ENCODE measurements around the gene TCF7. TPM values are rescaled to one million over a fixed set of nuclear protein-coding genes. Genes with fewer than 3 reads are reported as not detected.
A peak's percentile ranks its signal among the peaks of the same experiment; 100 is the strongest.

TCF7 gene
- 10 to 100 TPM; 19.2 to 21.9 TPM for total RNA-seq

DNA sequence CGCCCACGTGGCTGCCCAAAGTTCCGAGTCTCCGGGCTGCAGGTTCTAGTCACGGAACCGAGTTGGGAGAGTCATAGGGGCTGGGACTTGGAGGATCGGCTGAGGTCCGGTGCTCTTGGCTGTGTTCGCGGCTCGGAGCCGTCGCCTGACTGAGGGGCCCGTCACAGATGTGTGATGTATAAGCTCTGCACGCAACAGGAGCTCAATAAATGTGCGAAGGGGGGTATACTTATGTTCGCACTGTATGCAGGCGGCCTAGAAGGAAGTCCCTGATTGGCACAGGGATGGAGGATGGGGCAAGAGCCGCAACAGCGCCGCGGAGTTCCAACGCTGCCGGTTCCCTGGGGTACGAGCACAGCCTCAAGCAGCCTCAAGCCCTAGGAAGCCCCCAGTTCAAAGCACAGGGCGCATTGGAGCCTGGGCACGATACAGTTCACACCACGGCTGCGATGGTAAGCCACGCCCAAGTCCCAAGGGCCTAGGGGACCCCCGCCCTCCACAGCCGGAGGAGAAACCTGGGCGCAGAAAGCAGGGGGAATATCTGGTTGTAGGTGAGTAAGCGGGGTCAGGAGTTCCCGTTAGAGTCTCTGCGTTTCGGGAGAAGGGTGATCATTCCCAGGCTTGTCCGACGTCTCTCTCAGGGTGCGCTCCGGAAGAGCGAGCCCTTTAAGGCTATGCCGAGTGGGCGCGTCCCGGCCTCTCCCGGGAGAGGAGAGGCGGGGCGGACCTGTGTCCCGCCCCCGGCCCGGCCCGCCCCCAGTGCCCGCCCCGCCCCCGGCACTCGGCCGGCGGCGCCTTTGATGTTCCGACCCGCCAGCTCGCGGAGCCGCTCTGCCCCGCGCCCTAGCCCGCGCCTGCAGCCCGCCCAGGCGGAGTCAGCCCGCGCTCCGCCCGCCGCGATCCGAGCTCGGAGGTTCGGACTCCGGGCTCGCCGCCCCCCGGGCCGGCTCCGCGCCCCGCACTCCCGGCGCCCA, at the start of gene TCF7:
Gene TCF7, plus strand, starts transcription at position 780 of the 974 bp plus-strand sequence. CDS start 226 bp downstream, outside the sequence.
- no peaks in the 10 kb centered on the region for H3K9me3 Mint-ChIP-seq
- H3K4me3 Mint-ChIP-seq, result peak within 1 kb of the TSS; percentile 78
- CTCF ChIA-PET, result interaction anchor here (0.6 to 5.1 kb wide), 5 partner anchors 10 to 74 kb away, joined by 3 to 74 read pairs (median 4); no protein-coding TSS in a partner anchor
- DNase-seq, result peak; percentile 76
- H3K27ac Mint-ChIP-seq, result no peak within 1 kb of the TSS
- H3K4me1 Mint-ChIP-seq, result peaks cover 57% of the 10 kb centered on the region
- POLR2A ChIA-PET, result interaction anchor here (1.0 to 6.3 kb wide), 6 partner anchors 14 to 109 kb away, joined by 3 to 35 read pairs (median 6); partner anchors contain the start of genes SKP1 and VDAC1
- H3K27me3 Mint-ChIP-seq, result peaks cover 67% of the 10 kb centered on the region
- peaks cover 15% of the 10 kb centered on the region for H3K36me3 Mint-ChIP-seq (ENCODE audit: low read depth)

DNA sequence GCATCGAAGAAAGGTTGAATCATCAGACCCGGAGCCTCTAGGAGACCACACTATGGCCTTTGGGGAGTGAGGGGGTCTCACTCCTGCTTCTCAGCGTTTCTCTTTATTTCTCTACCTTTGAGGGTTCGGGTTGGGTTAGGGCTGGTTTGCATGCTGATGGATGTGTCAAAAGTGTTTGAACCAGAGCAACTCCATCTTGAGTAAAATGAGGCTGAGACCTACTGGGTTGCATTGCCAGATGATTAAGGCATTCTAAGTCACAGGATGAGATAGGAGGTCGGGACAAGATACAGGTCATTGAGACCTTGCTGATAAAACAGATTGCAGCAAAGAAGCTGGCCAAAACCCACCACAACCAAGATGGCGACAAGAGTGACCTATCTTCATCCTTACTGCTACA, 44.9 kb upstream of the TCF7 start:
- Mint-ChIP-seq H3K36me3 (ENCODE audit: low read depth) (no peaks in the 10 kb centered on the region), H3K4me1 (peaks cover 13% of the 10 kb centered on the region), H3K9me3 (no peaks in the 10 kb centered on the region), H3K4me3 (no peak overlapping the region), H3K27ac (no peak overlapping the region), H3K27me3 (peaks cover 55% of the 10 kb centered on the region)
- ChIA-PET POLR2A (no interaction called here), CTCF (interaction anchor here (1.4 to 2.3 kb wide), 2 partner anchors 30 to 31 kb away, joined by 3 to 7 read pairs; no protein-coding TSS in a partner anchor)
- no peak for DNase-seq

DNA sequence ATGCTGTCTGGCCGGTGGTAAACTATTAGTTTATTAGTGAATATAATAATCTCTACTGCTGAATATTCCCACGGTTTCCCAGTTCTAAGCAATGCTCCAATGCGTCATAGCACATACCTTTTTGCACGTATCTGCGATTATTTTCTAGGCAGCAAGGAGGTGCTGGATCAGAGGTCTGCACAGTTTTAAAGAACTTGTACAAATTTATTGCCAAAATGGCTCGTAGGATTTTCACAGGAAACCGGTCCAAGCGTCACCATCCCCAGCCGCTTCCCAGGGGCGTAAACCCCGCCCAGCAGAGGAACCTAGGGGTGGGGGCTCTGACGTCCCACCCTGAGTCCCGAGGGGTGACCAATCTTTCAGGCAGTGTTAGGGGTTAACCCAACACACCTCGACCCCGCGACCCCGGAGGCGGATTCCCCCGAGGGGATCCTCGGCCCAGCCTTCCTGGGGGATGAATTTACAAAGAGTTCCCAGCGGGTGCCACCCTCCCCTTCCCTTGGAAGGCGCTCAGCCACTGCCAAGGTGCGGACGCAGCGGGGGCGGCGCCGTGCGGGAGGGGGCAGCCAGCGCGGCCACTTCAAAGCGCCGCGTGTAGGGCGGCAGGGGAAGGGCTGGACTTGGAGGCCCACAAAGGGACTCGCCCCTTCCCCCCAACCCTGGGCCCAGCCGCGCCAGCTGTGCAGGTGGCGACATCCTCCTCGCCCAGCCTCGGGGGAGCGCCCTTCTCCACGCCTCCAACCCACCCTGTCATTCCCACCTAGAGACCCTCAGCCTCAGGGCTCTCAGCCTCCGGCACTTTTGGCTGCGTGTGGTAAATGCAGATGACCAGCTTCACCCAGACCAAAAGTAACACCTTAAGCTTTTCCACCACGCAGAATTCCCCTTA, 43.5 kb upstream of the TCF7 start:
- Mint-ChIP-seq H3K27me3 (peaks cover 55% of the 10 kb centered on the region), H3K9me3 (no peaks in the 10 kb centered on the region), H3K4me3 (peak overlapping the region; percentile 34), H3K36me3 (ENCODE audit: low read depth) (no peaks in the 10 kb centered on the region), H3K4me1 (peaks cover 13% of the 10 kb centered on the region), H3K27ac (no peak overlapping the region)
- DNase-seq, result no peak
- CTCF ChIA-PET, result interaction anchor here (1.2 to 1.5 kb wide), 3 partner anchors 29 to 68 kb away, joined by 3 read pairs; no protein-coding TSS in a partner anchor
- POLR2A ChIA-PET, result no interaction called here

DNA sequence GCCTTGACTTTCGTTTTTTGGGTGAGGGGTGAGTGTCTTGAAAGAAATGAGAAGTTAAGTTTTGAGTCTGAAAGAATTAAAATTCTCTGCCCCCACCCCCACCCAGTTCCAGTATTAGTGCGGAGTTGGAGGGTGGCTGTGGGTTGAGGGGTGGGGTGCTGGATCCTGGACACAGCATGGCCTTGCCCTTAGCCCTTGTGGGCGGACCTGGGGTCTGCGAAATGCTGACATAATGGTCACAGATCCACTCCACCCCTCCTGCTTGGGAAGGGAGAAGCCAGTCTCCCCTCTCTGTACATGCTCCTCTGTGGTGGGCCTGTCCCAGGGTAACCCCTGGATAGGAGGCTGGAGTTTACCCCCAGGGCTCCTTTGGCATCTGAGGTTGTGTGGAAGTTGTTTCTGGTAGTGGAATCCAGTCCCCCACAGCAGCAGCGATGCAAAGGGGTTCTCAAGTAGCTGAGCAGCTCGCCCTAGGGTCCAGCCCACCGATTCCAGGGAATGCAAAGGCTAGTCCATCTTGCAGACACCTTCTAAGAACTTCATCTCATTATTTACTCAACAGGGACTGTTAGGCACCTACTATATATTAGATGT, 42.8 kb upstream of the TCF7 start:
- Mint-ChIP-seq H3K36me3 (ENCODE audit: low read depth) (no peaks in the 10 kb centered on the region), H3K27ac (no peak overlapping the region), H3K4me1 (peaks cover 13% of the 10 kb centered on the region), H3K27me3 (peaks cover 55% of the 10 kb centered on the region), H3K9me3 (no peaks in the 10 kb centered on the region), H3K4me3 (no peak overlapping the region)
- CTCF ChIA-PET, result interaction anchor here (1.1 to 1.5 kb wide), 3 partner anchors 32 to 68 kb away, joined by 3 to 4 read pairs (median 3); no protein-coding TSS in a partner anchor
- DNase-seq, result no peak
- POLR2A ChIA-PET, result no interaction called here

DNA sequence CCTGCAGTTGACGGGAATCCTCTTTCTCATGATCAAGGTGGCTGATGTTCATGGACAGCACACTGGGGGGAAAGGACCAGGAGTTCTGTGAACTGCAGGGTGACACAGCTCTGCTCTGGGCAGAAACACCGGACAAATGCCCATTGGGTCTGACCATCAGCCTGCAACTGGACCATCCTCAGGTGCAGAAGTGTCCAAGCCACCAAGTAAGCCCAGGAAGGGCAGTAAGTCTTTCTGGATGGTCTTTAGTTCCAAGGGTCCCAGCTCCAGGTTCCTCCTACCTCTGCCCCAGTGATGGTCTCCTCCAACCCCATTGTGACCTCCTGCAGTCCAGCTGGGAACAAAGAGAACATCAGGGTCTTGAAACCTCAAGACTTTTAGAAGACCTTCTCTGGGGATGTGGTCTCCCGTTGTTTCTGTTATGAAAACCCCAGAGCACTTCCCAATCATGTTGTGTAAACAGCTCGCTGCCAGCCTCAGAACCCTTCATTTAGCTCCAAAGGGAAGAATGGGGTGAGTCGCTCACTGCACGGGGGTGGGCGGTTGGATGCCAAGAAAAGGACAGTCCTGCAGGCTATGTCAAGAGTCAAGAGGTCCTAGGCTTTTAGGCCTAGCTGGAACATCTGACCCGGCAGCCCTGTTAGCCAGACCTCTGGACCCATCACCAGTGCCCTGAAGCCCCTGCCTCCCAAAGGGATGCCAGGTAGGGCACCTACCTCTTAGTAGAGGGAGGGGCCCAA, 41.8 kb upstream of the TCF7 start:
- CTCF ChIA-PET, result interaction anchor here (1.1 to 1.7 kb wide), 3 partner anchors 33 to 68 kb away, joined by 3 to 5 read pairs (median 4); no protein-coding TSS in a partner anchor
- DNase-seq, result no peak
- Mint-ChIP-seq H3K4me3 (no peak overlapping the region), H3K9me3 (no peaks in the 10 kb centered on the region), H3K36me3 (ENCODE audit: low read depth) (no peaks in the 10 kb centered on the region), H3K27ac (no peak overlapping the region), H3K27me3 (peaks cover 57% of the 10 kb centered on the region), H3K4me1 (peaks cover 13% of the 10 kb centered on the region)
- POLR2A ChIA-PET, result no interaction called here

DNA sequence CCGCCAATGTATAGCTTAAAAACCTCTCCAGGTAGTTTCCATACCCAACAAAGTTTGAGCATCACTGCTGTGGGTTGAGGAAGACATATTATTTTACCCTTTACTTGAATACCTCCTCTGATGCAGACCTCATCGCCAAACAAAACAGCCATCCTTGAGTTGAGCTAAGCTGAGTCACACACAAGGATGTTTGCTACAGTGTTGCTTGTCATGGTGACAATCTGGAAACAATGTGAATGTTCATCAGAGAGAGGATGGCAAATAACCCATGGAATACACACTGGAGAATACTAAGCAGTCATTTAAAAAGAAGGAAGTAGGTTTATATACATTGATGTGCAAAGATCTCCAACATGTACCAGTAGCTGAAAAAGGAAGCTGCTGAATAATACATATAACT, 41.1 kb upstream of the TCF7 start:
- H3K4me3 Mint-ChIP-seq, result no peak overlapping the region
- ChIA-PET POLR2A (no interaction called here), CTCF (interaction anchor here (0.5 to 1.7 kb wide), 4 partner anchors 34 to 67 kb away, joined by 3 to 5 read pairs (median 4); no protein-coding TSS in a partner anchor)
- DNase-seq, result no peak
- H3K4me1 Mint-ChIP-seq, result peaks cover 17% of the 10 kb centered on the region
- no peaks in the 10 kb centered on the region for H3K9me3 Mint-ChIP-seq
- no peaks in the 10 kb centered on the region for H3K36me3 Mint-ChIP-seq (ENCODE audit: low read depth)
- H3K27ac Mint-ChIP-seq, result no peak overlapping the region
- H3K27me3 Mint-ChIP-seq, result peaks cover 51% of the 10 kb centered on the region

DNA sequence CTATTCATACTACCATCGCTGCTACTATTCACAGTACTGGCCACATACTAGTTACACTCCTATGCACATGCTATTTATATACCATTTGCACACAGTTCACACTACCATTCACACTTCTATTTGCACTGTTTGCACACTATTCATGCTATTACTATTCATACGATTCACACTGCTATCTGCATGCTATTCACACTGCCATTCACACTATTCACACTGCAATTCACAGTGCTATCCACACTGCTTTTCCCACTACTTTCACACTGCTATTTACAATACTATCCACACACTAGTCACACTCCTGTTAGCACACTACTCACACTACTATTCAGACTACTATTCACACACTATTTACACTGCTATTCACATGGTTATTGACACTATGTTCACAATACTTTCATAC, 39.4 kb upstream of the TCF7 start:
- H3K36me3 Mint-ChIP-seq (ENCODE audit: low read depth), result peaks cover 3% of the 10 kb centered on the region
- no peak overlapping the region for H3K4me3 Mint-ChIP-seq
- H3K9me3 Mint-ChIP-seq, result no peaks in the 10 kb centered on the region
- DNase-seq, result no peak
- H3K27ac Mint-ChIP-seq, result no peak overlapping the region
- peaks cover 40% of the 10 kb centered on the region for H3K27me3 Mint-ChIP-seq
- ChIA-PET POLR2A (no interaction called here), CTCF (interaction anchor here (1.3 kb wide), 1 partner anchor 35 kb away, joined by 3 read pairs; no protein-coding TSS in a partner anchor)
- H3K4me1 Mint-ChIP-seq, result peaks cover 24% of the 10 kb centered on the region

DNA sequence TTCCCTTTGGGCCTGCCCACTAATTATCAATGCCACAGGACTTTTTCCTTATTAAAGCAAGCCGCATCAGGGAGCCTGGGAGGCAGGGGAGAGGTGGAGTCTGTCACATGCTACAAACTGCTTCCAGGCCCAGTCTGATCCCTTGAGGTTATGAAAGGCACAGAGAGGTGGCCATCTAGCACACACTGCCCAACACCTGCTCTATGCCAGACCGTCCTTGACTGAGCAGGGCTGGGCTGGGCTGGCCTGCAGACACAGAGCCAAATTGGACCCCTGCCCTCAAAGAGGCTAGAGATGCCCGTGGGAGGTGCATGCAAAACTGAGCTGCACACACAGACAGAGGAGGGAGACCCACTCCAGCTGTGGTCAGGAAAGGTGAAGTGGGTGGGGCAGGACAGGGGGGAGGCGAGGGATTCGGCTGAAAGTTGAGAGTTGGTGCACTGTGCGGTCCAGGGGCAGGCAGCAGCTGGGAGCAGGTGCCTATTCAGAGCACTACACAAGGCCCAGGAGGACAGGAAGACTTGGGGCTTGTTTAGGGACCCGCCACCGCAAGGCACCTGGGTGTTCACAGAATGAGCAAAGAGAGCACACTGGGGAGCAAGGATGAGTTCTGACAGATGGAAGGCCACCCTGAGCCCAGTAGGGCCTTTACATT, 36.4 kb upstream of the TCF7 start:
- CTCF ChIA-PET, result interaction anchor here (0.5 to 1.1 kb wide), 4 partner anchors 13 to 75 kb away, joined by 3 read pairs; no protein-coding TSS in a partner anchor

DNA sequence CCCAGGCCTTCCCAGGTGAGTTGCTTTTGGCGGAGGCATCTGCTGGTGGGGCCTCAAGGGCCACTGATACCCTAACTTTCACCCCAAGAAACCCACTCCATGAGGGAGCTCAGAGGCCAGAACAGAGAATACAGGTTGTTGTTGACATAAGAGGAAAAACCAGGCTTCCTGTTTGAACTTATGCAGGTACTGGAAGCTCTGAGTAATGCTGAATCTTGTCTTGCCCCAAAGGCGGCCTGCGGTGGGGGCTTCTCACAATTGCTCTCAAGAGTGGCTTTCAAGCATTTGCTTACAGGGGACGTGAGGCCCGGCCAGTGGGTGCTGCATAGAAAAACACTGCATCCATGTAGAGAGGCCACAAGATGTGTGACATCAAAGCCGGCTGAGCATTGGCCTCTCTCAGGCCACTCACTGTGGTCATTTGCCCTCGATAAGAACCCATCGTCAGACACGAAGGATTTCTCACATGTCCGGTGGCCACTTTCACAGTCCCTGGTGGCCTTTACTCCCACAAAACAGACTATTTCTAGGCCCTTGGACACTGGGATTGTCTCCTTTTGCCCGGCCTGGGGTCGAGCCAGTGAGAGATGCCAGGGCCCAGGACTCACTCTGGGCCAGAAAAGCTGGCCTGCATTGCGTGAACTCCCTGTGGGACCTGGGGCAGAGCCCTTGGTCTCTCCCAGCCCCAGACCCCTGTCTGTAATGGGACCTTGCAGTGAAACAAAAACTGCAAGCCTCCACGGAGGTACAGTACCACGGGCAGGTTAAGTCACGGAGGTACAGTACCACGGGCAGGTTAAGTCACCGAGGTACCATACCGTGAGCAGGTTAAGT, 34.5 kb upstream of the TCF7 start:
- Mint-ChIP-seq H3K4me3 (no peak overlapping the region), H3K4me1 (peaks cover 17% of the 10 kb centered on the region), H3K36me3 (ENCODE audit: low read depth) (peaks cover 3% of the 10 kb centered on the region), H3K27ac (peak overlapping the region; percentile 38), H3K27me3 (peaks cover 28% of the 10 kb centered on the region), H3K9me3 (no peaks in the 10 kb centered on the region)
- CTCF ChIA-PET, result no interaction called here
- POLR2A ChIA-PET, result no interaction called here
- DNase-seq, result peak; percentile 42

More for the DNA sequence above, 36.4 kb upstream of the TCF7 start:
- POLR2A ChIA-PET, result no interaction called here
- Mint-ChIP-seq H3K36me3 (ENCODE audit: low read depth) (peaks cover 3% of the 10 kb centered on the region), H3K4me1 (peaks cover 17% of the 10 kb centered on the region), H3K4me3 (no peak overlapping the region), H3K27me3 (peaks cover 22% of the 10 kb centered on the region), H3K9me3 (no peaks in the 10 kb centered on the region), H3K27ac (no peak overlapping the region)
- no peak for DNase-seq

DNA sequence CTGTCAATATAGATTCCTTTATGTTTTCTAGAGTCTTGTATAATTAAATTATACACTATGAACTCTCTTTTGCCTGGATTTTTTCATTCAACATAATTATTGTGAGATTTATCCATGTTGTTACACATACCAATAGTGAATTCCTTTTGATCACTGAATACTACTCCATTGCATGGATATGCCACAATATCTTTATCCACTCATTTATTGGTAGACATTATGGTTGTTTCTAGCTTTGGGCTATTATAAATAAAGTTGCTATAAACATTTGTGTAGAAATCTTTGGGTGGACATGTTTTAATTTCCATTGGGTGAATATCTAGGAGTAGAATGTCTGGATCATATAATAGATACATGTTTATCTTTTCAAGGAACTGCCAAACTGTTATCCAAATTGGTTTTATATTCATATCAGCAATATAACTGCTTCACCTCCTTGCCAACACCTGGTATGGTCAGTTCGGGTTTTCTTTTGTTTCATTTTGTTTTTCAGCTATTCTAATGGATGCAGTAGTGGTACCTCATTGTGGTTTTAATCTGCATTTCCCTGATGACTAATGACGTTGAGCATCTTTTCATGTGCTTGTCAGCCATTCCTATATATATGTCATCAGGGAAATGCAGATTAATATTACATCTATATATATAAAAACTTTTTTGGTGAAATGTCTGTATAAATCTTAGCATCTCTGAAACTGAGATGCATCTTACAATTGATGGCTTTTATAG, 32.1 kb upstream of the TCF7 start:
- Mint-ChIP-seq H3K4me1 (peaks cover 29% of the 10 kb centered on the region), H3K36me3 (ENCODE audit: low read depth) (peaks cover 3% of the 10 kb centered on the region), H3K27ac (no peak overlapping the region), H3K9me3 (no peaks in the 10 kb centered on the region), H3K4me3 (no peak overlapping the region), H3K27me3 (peaks cover 32% of the 10 kb centered on the region)
- ChIA-PET CTCF (no interaction called here), POLR2A (no interaction called here)
- no peak for DNase-seq
